Epithelial cell of prostate (primary cell): ENCODE measurements around the gene DOCK9.

Source experiments
- DNase-seq: peaks from one replicate; pipeline ENCODE4 v3.0.0-alpha.2; 2011; ENCODE audit warnings: low read depth, low spot score
- H3K27ac ChIP-seq: fragments of 450-650 bp; 2 replicates; pipeline ENCODE4 v1.5.1; 2017; ENCODE audit warnings: mild to moderate bottlenecking

Gene DOCK9

DNA sequence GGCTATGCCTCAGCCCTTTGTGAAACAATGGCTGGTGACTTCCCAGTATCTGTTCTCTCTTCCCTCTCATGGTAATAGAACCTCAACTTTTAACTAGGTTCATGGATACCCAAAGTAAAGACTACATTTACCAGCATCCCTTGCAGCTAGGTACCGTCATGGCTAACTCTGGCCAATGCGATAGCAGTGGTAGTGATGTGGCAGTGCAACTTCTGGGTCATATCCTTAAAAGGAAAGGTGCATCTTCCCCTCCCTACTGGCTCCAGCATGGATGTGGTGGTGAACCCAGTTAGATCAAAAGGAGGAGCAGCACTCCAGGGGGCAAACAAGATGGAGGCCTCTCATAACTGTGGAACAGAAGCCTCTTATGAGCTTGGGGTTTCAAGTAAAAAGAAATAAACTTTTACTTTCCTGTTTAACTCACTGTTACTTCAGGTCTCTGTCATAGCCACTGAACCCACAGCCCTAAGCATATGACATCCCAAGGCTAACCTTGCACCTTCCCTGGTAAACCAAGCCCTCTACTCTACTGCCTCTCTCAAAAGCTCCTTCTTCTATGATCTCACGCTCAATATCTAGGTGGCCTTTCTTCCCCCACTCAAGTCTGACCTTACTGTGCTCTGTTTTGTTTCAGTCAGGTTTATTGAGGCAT is 104.4 kb downstream of the DOCK9 start:
- no peak overlapping the region for H3K27ac ChIP-seq
- no peak for DNase-seq

DNA sequence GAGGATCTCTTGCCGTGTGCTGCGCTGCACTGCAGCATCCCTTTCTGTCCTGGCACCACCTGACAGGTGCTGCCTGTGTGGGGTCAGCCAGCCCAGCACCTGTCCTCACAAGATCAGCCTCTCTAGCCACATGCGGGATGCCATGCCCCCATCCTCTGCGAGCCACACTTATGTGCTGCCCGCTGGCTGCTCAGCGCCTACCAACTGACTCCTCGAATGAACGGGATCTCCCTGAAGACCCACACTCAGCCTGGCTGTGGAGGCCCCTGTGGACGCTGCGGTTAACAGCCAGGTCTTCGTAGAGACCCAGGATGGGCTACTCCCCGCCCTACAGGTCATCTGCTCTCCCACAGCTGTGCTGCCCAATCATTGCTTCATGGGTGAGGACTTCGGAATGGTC is 106.1 kb downstream of the DOCK9 start:
- H3K27ac ChIP-seq, result no peak overlapping the region
- DNase-seq, result no peak

DNA sequence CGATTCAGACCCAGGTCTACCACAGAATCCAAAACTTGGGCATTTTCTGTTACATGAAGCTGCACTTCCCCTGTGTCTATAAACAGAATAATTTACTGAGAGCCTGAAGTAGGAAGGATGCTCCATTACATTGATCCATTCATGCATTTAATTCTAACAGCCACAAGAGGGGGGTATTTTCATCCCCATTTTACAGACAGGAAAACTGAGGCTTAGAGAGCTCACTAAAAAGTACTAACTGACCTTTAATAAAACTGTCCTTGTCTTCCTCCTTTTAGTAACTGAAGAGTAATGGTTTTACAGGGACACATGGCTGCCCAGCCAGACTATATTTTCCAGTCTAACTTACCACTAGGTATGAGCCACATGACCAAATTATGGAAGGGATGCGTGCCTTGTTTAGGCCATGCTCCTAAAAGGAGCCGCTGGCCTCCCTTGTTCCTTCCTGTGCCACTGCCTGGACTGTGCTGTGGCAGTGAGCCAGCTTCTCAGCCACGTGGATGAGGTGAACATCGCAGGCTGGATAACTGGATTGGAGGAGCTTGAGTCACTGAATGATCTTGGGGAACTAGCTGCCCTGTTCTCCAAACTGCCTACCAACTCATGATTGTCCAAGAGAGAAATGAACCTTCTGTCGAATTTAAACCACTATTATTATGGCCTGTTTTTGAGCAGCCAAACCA is 108.3 kb downstream of the DOCK9 start:
- no peak for DNase-seq
- no peak overlapping the region for H3K27ac ChIP-seq

DNA sequence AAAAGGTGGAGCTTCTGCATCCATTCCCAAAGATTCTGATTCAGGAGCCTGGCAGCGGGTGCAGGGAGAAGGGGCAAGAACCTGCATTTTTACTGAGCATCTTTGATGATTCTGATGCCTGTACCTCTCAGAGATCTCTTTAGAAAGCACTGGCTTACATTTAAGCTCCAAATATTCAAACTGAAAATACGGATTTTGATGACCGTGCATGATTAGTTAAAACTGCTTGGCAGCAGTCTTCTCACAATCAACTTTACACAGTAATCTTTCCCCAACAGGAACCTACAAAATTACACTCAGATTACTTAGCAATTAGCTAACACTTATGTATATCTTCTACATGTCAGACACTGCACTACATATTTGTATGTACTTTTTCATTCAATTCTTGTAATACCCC is 108.9 kb downstream of the DOCK9 start:
- no peak overlapping the region for H3K27ac ChIP-seq

DNA sequence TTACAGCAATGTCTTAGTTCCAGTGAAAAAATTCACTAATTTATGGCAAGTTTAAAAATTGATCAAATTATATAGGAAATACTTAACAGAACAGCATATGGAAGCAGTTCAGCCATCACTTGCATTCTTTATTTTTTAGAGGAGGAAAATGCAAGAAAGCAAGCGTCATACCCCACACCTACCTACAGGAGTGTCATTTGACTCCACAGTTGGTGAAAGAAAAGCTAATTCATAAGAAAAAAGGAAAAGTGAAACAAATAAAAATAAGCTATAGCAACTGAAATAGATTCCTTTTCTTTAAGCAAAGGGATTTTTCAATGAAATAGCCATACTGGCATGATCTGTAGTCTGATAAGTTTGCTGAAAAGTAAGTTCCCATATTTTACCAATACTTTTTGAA is 111.0 kb downstream of the DOCK9 start:
- H3K27ac ChIP-seq, result no peak overlapping the region
- DNase-seq, result no peak

More for the DNA sequence above, 108.9 kb downstream of the DOCK9 start:
- no peak for DNase-seq

DNA sequence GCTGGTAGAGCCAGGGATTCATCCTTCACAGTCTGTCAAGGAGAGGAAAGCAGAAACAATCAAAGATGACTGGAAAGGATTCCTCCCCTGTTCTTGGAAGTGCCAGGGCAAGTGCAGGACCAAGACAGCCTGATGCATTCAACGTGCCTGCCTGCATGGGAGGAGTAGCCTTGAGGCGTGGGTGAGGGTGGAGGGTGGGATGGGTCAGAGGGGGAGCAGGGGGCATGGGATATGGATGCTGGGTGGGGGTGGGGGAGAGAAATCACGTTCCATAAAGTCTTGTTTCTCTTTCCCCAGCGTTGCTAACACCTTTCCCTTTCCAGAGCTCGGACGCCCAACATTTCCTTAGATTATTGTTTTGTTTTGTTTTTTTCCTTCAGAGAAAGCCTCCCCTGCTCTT is 117.4 kb downstream of the DOCK9 start:
- DNase-seq, result no peak
- no peak overlapping the region for H3K27ac ChIP-seq

DNA sequence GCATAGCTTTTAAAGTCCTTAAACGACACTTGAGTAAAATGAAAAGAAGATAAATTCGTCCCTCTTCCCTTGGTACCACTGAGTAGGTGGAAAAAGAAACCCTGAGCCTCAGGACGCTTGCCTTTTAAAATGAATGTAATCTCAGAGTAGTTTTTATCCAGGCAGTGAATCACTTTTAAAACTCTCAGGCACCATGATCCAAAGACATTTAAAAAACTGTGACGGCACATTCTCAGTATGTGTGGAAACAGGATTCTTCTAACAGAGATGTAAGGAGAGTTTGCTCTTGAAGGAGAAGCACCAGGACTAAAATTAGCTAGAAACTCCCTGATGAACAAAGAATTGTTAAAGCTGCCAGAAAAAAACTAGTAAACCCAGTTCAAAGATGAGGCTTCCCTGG is 119.7 kb downstream of the DOCK9 start:
- no peak for DNase-seq
- no peak overlapping the region for H3K27ac ChIP-seq

DNA sequence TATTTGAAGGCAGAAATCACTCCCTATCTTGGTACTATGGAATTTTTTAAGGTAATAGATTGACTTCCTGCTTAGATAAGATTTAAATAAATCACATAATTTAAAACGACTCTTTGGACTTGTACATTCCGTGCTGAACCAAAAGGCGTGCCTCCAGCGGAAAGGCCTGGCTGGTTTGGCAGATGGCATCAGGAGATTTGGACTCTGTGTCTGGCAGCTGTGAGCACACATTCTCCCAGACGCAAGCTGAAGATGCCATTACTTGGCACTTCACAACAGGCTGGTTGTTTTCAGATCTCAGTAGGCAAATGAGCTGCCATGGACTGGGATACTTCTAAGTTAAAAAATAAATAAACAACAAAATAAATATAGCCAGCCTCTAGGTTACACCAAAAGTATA is 120.9 kb downstream of the DOCK9 start:
- DNase-seq, result no peak
- H3K27ac ChIP-seq, result no peak overlapping the region

DNA sequence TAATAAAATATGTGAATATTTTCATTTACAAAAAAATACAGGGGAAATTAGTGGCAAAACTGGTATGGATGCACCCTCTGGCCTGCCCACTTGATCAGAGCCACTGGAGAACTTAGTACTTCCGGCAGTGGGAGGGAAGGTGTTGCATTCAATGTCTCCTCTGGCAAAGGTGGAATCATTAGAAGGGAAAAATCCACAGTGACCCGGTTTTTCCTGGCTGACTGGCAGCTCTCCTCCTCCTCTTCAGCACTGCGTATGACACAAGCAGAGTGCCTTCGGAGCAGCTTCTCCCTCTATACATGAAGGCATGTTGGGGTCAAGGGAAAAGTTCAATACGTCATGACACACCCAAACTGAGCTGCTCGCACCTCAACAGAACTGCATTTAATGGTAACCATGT is 123.4 kb downstream of the DOCK9 start:
- H3K27ac ChIP-seq, result no peak overlapping the region
- no peak for DNase-seq

DNA sequence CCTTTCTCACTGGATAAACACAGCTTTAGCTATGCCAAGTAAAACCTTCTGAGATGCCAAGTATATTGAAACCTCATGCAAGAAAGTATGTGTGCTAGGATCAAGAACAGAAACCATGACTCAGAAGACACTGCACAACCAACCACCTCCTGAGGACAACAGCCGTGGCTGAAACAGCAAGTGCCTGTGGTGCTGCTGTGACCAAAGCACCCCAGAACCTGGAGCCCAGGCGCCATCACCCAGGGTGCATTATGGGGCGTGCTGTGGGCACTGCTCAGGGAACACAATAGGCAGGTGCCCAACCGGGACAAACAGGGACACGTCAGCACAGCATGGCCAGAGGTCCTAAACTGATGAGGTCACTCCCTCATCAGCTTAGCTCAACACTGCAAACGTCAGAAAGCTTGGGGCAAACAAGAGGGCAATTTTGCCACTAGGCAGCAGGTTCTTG is 124.1 kb downstream of the DOCK9 start:
- no peak overlapping the region for H3K27ac ChIP-seq
- peak; percentile 5 for DNase-seq

DNA sequence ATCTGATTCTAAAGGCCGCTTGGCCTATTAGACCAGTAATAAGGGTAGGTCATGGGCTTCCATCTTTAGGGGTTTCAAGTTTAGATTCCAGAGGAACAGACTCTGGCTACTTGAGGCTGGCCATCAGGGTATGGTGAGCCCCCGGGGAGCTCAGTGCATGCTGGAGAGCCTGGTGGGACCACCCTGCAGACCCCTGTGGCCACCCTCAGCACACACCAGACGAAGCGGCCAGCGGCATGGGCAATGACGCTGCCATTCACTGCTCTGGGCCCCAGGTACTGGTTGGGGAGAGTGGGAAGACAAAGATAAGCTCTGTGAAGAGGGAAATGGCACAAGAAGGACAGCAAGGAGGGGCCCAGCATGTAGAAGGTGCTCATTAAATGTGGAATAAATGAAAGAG is 126.6 kb downstream of the DOCK9 start:
- no peak overlapping the region for H3K27ac ChIP-seq
- DNase-seq, result no peak

DNA sequence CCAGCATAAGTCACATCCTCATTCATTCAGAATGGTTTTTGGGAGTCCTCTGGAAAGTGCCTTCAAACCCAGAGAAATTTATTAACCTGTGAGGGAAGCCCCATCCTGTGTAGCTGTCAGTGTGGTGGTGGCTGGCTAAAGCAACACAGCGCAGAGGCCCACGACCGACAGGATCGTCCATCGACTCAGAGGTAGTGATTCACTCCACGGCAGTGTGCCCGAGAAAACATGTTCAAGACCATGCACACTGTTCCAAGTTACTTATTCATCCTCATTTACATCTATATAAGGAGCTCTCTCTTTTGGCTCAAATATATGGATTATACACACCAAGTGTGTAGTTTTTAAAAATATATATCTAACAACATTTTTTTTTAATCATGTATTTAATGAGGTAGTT is 129.1 kb downstream of the DOCK9 start:
- no peak for DNase-seq

DNA sequence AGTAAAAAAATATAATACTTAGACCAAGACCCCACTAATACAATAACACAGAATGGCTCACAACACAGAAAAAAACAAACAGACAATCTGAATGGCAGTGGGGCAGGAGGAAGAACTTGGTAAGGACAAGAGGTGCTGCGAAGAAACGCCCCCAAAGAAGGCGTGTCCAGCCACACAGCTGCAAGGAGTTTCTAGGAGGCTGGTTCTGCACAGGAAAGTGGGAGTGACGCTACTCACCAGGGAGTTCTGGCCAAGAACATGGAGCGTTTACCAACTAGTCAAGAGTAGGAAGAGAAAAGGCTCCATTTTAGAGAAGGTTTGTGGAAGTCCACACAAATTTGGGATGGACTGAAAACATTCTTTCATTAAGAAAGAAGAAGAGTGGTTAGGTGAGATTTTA is 130.1 kb downstream of the DOCK9 start:
- no peak overlapping the region for H3K27ac ChIP-seq
- no peak for DNase-seq

More for the DNA sequence above, 129.1 kb downstream of the DOCK9 start:
- no peak overlapping the region for H3K27ac ChIP-seq

DNA sequence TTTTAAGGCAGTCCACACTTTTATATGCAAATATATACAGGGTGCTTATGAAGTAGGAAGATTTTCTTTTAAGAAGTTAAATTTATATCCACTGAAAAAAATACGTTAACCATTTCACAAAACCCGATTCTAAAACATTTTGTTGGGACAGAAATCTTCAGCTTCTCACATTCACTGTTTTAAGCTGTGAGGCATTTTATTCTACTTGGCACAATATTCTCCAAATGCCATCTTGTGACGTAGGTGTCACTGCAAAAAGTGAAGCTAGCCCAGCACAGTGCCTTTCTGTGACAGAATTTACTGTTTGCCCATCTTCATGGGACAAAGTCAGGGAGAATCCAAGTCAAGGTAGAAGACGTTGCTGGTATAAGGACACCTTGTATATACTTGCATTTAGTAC is 130.9 kb downstream of the DOCK9 start:
- DNase-seq, result no peak
- no peak overlapping the region for H3K27ac ChIP-seq

DNA sequence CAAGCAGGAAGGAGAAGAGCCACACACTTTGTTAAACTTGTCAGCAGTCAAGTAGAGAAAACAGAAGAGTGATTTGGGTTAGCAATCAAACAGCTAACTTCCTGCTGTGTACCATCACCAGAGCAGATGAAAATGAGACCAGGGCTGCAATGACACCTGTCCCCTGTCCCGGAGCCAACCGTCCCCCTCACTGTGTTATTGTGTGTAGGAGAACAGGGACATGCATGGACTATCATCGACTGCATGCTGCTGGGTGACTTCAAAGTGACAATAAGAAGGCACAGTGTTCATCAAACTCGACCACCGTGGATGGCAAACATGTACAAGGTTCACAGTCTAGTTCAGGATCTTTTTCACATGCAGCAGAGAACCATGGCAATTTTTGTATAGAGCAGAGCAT is 131.3 kb downstream of the DOCK9 start:
- H3K27ac ChIP-seq, result no peak overlapping the region
- DNase-seq, result no peak

DNA sequence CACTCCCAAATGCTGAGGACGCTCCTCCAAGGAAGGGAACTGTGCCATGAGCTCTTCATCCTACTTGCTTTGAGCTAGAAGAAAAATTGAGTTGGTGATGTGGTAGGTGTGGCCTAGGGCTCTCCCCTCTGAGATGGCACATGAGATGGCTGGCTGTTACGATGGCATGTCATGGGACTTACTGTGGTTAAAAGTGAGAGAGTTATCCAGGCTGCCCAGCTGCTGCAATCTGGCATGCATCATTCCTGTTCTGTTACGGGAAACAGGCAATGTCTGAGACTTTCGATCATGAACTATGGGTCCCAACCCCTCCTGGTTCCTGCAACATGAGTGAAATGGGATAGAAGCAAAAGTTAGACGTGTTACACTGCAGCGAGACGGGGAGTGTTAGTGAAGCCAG is 132.1 kb downstream of the DOCK9 start:
- DNase-seq, result no peak
- no peak overlapping the region for H3K27ac ChIP-seq

DNA sequence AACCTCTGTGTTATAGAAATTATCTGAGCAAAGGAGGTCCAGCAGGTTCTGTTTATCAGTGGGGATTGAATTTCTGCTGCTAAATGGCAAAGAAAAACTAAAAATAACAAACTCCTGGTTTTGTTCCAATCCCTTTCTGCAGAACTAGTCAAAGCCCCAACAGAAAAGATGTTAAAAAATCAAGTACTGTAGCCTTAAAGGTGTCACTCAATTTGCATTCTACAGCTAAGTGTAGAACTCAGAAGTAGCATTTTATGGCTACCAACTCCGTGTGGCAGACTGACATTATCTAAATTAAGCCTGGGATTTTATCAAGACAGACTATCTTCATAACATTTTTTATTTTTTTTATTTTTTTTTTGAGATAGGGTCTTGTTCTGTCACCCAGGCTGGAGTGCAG is 133.8 kb downstream of the DOCK9 start:
- DNase-seq, result no peak
- no peak overlapping the region for H3K27ac ChIP-seq

DNA sequence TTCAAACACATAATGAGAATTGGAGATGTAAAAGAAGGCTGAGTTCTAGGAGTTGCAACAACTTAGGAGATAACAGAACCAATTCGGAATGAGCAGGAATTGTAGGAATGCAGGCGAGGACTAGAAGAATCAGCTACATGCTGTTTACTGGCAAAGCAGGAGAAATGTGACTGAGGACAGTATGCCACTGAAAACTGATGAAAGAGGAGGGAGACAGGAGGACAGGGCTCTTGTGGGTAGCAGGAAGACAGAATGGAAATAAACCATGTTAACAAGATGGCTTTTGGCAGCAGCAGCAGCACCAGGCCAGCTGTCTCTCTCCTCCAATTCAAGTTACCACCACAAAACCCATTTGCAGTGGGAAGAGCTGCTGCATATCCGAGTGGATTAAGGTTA is 134.4 kb downstream of the DOCK9 start:
- no peak overlapping the region for H3K27ac ChIP-seq
- DNase-seq, result no peak

DNA sequence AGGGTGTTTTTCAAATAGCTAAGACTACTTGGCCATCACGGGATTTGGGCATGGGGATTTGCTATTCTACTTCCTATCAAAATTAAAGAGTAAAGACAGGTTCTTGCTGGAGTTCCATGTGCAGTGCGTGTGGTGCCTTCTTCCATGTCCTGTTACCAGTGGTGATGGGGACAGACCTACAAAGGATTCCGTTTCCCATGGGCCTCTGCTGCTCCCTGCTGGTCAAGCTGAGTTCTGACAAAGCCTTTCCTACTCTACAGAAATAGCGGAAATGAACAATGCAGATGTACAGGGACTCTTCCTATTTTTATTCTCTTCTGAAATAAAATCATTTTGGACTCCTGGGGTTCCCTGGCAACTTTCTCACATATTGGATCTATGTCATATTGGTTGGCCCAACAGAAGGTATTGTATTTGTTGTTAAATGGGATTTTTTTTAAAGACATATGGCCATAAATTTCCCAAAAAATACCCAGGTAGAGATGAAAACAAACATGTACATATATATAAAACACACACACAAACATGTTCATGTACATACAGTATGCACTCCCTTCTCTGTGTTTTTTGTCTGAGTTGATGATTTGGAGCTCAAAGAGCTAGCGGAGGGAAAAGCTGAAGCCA is 134.9 kb downstream of the DOCK9 start:
- H3K27ac ChIP-seq, result no peak overlapping the region
- peak; percentile 6 for DNase-seq

DNA sequence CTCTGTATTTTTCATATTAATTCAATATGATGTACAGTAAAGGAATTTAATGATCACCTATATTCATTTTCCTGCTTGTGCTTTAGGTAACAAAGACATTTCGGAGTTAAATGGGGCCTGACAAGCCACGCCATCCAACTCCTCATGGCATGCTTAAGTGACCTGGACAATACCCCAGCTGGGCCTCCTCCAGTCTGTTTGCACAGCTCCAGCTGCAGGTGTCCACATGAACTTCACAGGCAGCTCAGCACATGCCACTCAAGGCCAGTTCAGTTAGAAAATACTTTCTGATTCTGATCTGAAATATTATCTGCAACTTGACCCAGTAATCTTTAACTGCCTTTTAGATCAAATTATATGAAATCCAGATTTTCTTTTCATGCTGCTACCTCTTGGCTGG is 135.8 kb downstream of the DOCK9 start:
- DNase-seq, result no peak
- H3K27ac ChIP-seq, result no peak overlapping the region

DNA sequence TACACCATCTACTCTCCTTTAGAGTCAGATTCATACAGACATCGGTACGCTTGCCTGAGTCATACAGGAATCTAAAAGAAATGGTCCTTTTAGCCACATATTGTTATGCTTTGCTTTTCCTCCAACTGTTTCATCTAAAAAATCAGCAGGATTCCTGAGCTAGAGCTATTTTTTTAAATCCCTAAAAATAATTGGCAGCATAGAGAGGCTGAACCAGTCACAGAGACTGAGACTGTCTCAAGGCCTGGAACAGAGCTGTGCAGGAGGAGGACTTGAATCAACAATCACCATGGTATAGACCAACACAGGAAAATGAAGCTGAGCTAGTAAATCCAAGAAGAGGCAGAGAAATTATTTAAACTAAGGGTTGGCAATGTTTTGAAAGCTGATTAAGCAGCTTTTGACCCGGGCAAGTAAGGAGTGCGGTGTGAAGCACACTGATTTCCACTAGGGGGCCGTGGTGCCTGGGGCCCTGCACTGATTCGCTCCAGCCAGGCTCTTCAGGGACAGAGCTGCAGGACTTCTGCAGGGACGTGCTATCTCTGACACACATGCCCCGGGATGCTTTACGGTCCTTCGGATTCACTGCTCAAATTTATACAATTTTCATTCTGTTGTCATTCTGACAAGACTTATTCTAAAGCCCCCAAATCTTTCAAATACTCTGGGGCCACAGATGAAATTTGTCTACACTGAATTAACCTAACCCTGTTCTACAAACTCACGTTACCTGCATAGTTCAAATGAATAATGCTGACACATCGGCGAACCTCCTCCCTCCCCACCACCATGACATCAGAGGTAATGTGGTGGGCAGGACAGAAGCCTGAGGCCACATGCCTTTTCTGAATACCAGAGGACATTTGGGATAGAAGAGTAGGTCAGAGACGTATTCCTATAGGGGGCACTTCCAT is 137.8 kb downstream of the DOCK9 start:
- no peak for DNase-seq
- H3K27ac ChIP-seq, result no peak overlapping the region
